H9 (cell line): Measurements from ENCODE around the gene BACE1-AS. TPM values are rescaled to one million over a fixed set of nuclear protein-coding genes. Genes with fewer than 3 reads are reported as not detected.

ENCODE experiments used
- DNase-seq: peaks from one replicate; pipeline ENCODE4 v3.0.0-alpha.2; 2017
- H2AFZ ChIP-seq: one replicate; pipeline ENCODE4 v1.6.1; 2013; ENCODE audit warnings: mild to moderate bottlenecking, low read length, control low read depth, moderate library complexity
- H2AK5ac ChIP-seq: 2 replicates; pipeline ENCODE4 v1.6.1; 2013; ENCODE audit warnings: low read length, control low read depth, mixed read lengths; ENCODE audit not compliant: insufficient read length
- H2BK120ac ChIP-seq: one replicate; pipeline ENCODE4 v1.6.1; 2013; ENCODE audit warnings: low read depth, mild to moderate bottlenecking, low read length, control low read depth, inconsistent platforms; ENCODE audit not compliant: poor library complexity, severe bottlenecking
- H2BK12ac ChIP-seq: 2 replicates; pipeline ENCODE4 v1.6.1; 2013; ENCODE audit warnings: low read length, control low read depth, mixed read lengths, low read depth; ENCODE audit not compliant: insufficient read length
- H2BK15ac ChIP-seq: 2 replicates; pipeline ENCODE4 v1.6.1; 2013; ENCODE audit warnings: low read depth, low read length, control low read depth
- H2BK20ac ChIP-seq: one replicate; pipeline ENCODE4 v1.6.1; 2013; ENCODE audit warnings: low read depth, mild to moderate bottlenecking, low read length, control low read depth, inconsistent platforms; ENCODE audit not compliant: poor library complexity, severe bottlenecking
- H2BK5ac ChIP-seq: 2 replicates; pipeline ENCODE4 v1.6.1; 2013; ENCODE audit warnings: low read length, control low read depth, mixed read lengths; ENCODE audit not compliant: insufficient read length
- H3K14ac ChIP-seq: 2 replicates; pipeline ENCODE4 v1.6.1; 2013; ENCODE audit warnings: low read length, control low read depth; ENCODE audit not compliant: insufficient read depth
- H3K18ac ChIP-seq: 2 replicates; pipeline ENCODE4 v1.6.1; 2013; ENCODE audit warnings: low read depth, mild to moderate bottlenecking, mixed read lengths, low read length, control low read depth; ENCODE audit not compliant: insufficient read length
- H3K23ac ChIP-seq: 2 replicates; pipeline ENCODE4 v1.6.1; 2013; ENCODE audit warnings: low read length, control low read depth, mixed read lengths, low read depth; ENCODE audit not compliant: insufficient read length
- H3K23me2 ChIP-seq: 2 replicates; pipeline ENCODE4 v1.6.1; 2013; ENCODE audit warnings: low read depth, mild to moderate bottlenecking, mixed read lengths, low read length, control low read depth; ENCODE audit not compliant: insufficient read length, poor library complexity, severe bottlenecking
- H3K27ac ChIP-seq: 2 replicates; pipeline ENCODE4 v1.5.1; 2013; ENCODE audit warnings: low read length, control low read depth, mixed read lengths, low read depth; ENCODE audit not compliant: insufficient read length
- H3K27me3 ChIP-seq: 2 replicates; pipeline ENCODE4 v1.6.1; 2013; ENCODE audit warnings: low read length, control low read depth, inconsistent platforms; ENCODE audit not compliant: insufficient read depth
- H3K4ac ChIP-seq: 2 replicates; pipeline ENCODE4 v1.6.1; 2013; ENCODE audit warnings: low read depth, mild to moderate bottlenecking, control low read depth, inconsistent platforms, low read length, moderate library complexity
- H3K4me1 ChIP-seq: 2 replicates; pipeline ENCODE4 v1.6.1; 2013; ENCODE audit warnings: low read length, control low read depth, inconsistent platforms; ENCODE audit not compliant: insufficient read depth
- H3K4me2 ChIP-seq: 2 replicates; pipeline ENCODE4 v1.6.1; 2013; ENCODE audit warnings: low read length, control low read depth, mixed read lengths; ENCODE audit not compliant: insufficient read length, insufficient read depth
- H3K56ac ChIP-seq: 2 replicates; pipeline ENCODE4 v1.6.1; 2013; ENCODE audit warnings: low read depth, mild to moderate bottlenecking, mixed read lengths, low read length, control low read depth; ENCODE audit not compliant: insufficient read length
- H3K79me1 ChIP-seq: 2 replicates; pipeline ENCODE4 v1.6.1; 2013; ENCODE audit warnings: low read depth, mild to moderate bottlenecking, moderate library complexity, low read length, control low read depth, inconsistent platforms; ENCODE audit not compliant: insufficient read depth, poor library complexity, severe bottlenecking
- H3K79me2 ChIP-seq: 2 replicates; pipeline ENCODE4 v1.6.1; 2013; ENCODE audit warnings: low read length, control low read depth, inconsistent platforms; ENCODE audit not compliant: insufficient read depth
- H3K9ac ChIP-seq: 2 replicates; pipeline ENCODE4 v1.6.1; 2013; ENCODE audit warnings: low read length, control low read depth, mixed read lengths; ENCODE audit not compliant: insufficient read length; ENCODE audit errors: extremely low read depth
- H3K9me3 ChIP-seq: one replicate; pipeline ENCODE4 v1.6.1; 2013; ENCODE audit warnings: low read depth, low read length, inconsistent platforms; ENCODE audit not compliant: control insufficient read depth
- H3T11ph ChIP-seq: one replicate; pipeline ENCODE4 v1.6.1; 2013; ENCODE audit warnings: mild to moderate bottlenecking, low read length, control low read depth, inconsistent platforms
- H4K20me1 ChIP-seq: one replicate; pipeline ENCODE4 v1.6.1; 2013; ENCODE audit not compliant: control insufficient read depth, insufficient read length, insufficient read depth
- H4K5ac ChIP-seq: 2 replicates; pipeline ENCODE4 v1.6.1; 2013; ENCODE audit warnings: low read depth, mild to moderate bottlenecking, mixed read lengths, low read length, control low read depth; ENCODE audit not compliant: insufficient read length
- H4K8ac ChIP-seq: replicated peaks from 2 replicates; pipeline ENCODE4 v1.6.1; 2013; ENCODE audit warnings: low read length, control low read depth, mixed read lengths, low read depth; ENCODE audit not compliant: insufficient read length
- H4K91ac ChIP-seq: 2 replicates; pipeline ENCODE4 v1.6.1; 2013; ENCODE audit warnings: low read depth, mild to moderate bottlenecking, moderate library complexity, mixed read lengths, low read length, control low read depth; ENCODE audit not compliant: insufficient read length
- H3K27ac Mint-ChIP-seq, 3 experiments: 2 replicates in 2 of 3; 3 replicates in 1 of 3; pipeline ENCODE4 v1.8.0; 2020 to 2021; ENCODE audit warnings: mixed read lengths in 3 of 3, mild to moderate bottlenecking in 1 of 3, moderate library complexity in 1 of 3
- H3K27me3 Mint-ChIP-seq: 2 replicates; pipeline ENCODE4 v1.8.0; 2021; ENCODE audit warnings: low read depth, mild to moderate bottlenecking, moderate library complexity, mixed read lengths
- H3K36me3 Mint-ChIP-seq, 3 experiments: 2 replicates in 2 of 3; 3 replicates in 1 of 3; pipeline ENCODE4 v1.8.0; 2020 to 2021; ENCODE audit warnings: low read depth in 3 of 3, mixed read lengths in 3 of 3; ENCODE audit not compliant: insufficient read depth in 1 of 3
- H3K4me1 Mint-ChIP-seq, 2 experiments: 2 replicates each; pipeline ENCODE4 v1.8.0; 2020; ENCODE audit warnings: mixed read lengths in 2 of 2
- H3K4me3 Mint-ChIP-seq, 2 experiments: 2 replicates in 1 of 2; 3 replicates in 1 of 2; pipeline ENCODE4 v1.8.0; 2020 to 2021; ENCODE audit warnings: mild to moderate bottlenecking in 2 of 2, mixed read lengths in 2 of 2, moderate library complexity in 1 of 2
- H3K9me3 Mint-ChIP-seq, 2 experiments: 2 replicates in 1 of 2; 3 replicates in 1 of 2; pipeline ENCODE4 v1.8.0; 2020; ENCODE audit warnings: mild to moderate bottlenecking in 2 of 2, mixed read lengths in 2 of 2, moderate library complexity in 1 of 2
- WGBS: extraction: QIAGEN DNeasy Blood & Tissue Kit; methylation state at CpG from one replicate; pipeline ENCODE4 v1.1.7; 2013; ENCODE audit warnings: missing lambda C conversion rate, low lambda C conversion rate, mixed read lengths; ENCODE audit not compliant: insufficient read length; ENCODE audit errors: extremely low coverage; 5-methylcytosine and 5-hydroxymethylcytosine counted together
- total RNA-seq: library from RNA; stranded (reverse); gene quantifications from 2 replicates; pipeline ENCODE4 v1.2.1, GENCODE V29; 2021
- TF ChIP-seq, protein P1 (sequence below): fragments of 200-600 bp; sonication (generic); conservative IDR thresholded peaks from 3 replicates; pipeline ENCODE4 v1.8.0; 2021; ENCODE audit warnings: antibody characterized with exemption, mild to moderate bottlenecking

The BACE1-AS gene
- total RNA-seq, 1 experiment from 2014 or later, result 9.9 TPM

DNA sequence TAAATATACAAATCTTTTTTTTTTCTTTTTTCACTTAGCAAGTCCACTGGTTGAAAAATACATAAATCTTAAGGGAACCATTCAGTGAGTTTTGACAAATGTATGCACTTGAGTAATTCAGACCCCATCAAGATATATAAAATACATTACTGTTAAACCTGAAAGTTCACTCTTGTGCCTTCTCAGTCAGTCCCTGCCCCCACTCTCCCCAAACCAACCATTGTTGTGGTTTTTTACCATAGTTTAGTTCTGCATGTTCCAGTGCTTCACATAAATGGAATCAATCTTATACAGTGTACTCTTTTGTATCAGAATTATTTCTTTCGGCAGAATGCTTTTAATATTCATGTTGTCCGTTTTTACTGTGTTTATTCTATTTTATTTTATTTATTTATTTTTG lies 32.6 kb upstream of the BACE1-AS start:
- H4K20me1 ChIP-seq, result no peaks in the 10 kb centered on the region
- TF ChIP-seq, protein P1, sequence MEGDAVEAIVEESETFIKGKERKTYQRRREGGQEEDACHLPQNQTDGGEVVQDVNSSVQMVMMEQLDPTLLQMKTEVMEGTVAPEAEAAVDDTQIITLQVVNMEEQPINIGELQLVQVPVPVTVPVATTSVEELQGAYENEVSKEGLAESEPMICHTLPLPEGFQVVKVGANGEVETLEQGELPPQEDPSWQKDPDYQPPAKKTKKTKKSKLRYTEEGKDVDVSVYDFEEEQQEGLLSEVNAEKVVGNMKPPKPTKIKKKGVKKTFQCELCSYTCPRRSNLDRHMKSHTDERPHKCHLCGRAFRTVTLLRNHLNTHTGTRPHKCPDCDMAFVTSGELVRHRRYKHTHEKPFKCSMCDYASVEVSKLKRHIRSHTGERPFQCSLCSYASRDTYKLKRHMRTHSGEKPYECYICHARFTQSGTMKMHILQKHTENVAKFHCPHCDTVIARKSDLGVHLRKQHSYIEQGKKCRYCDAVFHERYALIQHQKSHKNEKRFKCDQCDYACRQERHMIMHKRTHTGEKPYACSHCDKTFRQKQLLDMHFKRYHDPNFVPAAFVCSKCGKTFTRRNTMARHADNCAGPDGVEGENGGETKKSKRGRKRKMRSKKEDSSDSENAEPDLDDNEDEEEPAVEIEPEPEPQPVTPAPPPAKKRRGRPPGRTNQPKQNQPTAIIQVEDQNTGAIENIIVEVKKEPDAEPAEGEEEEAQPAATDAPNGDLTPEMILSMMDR, result no peak
- H3K23me2 ChIP-seq, result no peaks in the 10 kb centered on the region
- Mint-ChIP-seq H3K9me3 (no peaks in the 10 kb centered on the region), H3K27me3 (no peaks in the 10 kb centered on the region), H3K4me1 (no peaks in the 10 kb centered on the region), H3K36me3 (peaks cover 11 to 38% (median 32%) of the 10 kb centered on the region in 3 experiments; a peak in 6 of 7 replicates), H3K27ac (no peak overlapping the region), H3K4me3 (no peak overlapping the region)
- no peak overlapping the region for H3K4me2 ChIP-seq
- H3K9me3 ChIP-seq, result no peaks in the 10 kb centered on the region
- H2BK15ac ChIP-seq, result no peak overlapping the region
- no peak overlapping the region for H3K56ac ChIP-seq
- H3T11ph ChIP-seq, result no peak overlapping the region
- H3K18ac ChIP-seq, result no peak overlapping the region
- H3K27me3 ChIP-seq, result no peaks in the 10 kb centered on the region
- H3K79me2 ChIP-seq, result no peaks in the 10 kb centered on the region
- DNase-seq, result no peak
- no peak overlapping the region for H3K27ac ChIP-seq
- no peak overlapping the region for H2BK120ac ChIP-seq
- no peak overlapping the region for H3K23ac ChIP-seq
- H2AFZ ChIP-seq, result no peak overlapping the region
- no peak overlapping the region for H4K91ac ChIP-seq
- no peak overlapping the region for H4K8ac ChIP-seq
- H2BK20ac ChIP-seq, result no peak overlapping the region
- no peaks in the 10 kb centered on the region for H3K4me1 ChIP-seq
- no peak overlapping the region for H2BK12ac ChIP-seq
- H4K5ac ChIP-seq, result no peak overlapping the region
- no peak overlapping the region for H3K9ac ChIP-seq
- no peaks in the 10 kb centered on the region for H3K79me1 ChIP-seq
- no peak overlapping the region for H2BK5ac ChIP-seq
- H2AK5ac ChIP-seq, result no peak overlapping the region
- no CpG with 5 or more reads among the region's 2 CpGs for WGBS
- no peak overlapping the region for H3K14ac ChIP-seq
- H3K4ac ChIP-seq, result no peak overlapping the region
